Gastroesophageal sphincter (tissue), 4 donors: ENCODE measurements around the gene PSMG1. TPM values are rescaled to one million over a fixed set of nuclear protein-coding genes. Genes with fewer than 3 reads are reported as not detected.

Experiments used
- ATAC-seq: fragments of 150-250 bp; one replicate; pipeline ENCODE4 v1.9.1; 2016; ENCODE audit warnings: mild to moderate bottlenecking, moderate library complexity
- H3K27ac ChIP-seq, 4 donors: fragments of 200-600 bp; sonication (generic) in 3 of 4; 1 replicate in 3 of 4; 2 replicates in 1 of 4; pipeline ENCODE4 v1.5.1; 2016 to 2019
- H3K27me3 ChIP-seq: fragments of 200-600 bp; sonication (generic); one replicate; pipeline ENCODE4 v1.5.1; 2019
- H3K36me3 ChIP-seq, 2 donors: fragments of 200-600 bp; sonication (generic); one replicate each; pipeline ENCODE4 v1.5.1; 2019; ENCODE audit warnings: control low read depth in 1 of 2
- H3K4me1 ChIP-seq, 3 donors: fragments of 200-600 bp; sonication (generic); 1 replicate in 2 of 3; 2 replicates in 1 of 3; pipeline ENCODE4 v1.5.1; 2016 to 2019; ENCODE audit warnings: control low read depth in 2 of 3
- H3K4me3 ChIP-seq, 2 donors: fragments of 200-600 bp; sonication (generic); one replicate each; pipeline ENCODE4 v1.5.1; 2019; ENCODE audit warnings: mild to moderate bottlenecking in 1 of 2, moderate library complexity in 1 of 2
- H3K9me3 ChIP-seq, 3 donors: fragments of 200-600 bp; sonication (generic); one replicate each; pipeline ENCODE4 v1.5.1; 2017 to 2019; ENCODE audit warnings: control low read depth in 2 of 3
- CTCF ChIP-seq, 4 experiments: fragments of 200-600 bp in 2 of 4; fragments of 450-650 bp in 2 of 4; sonication (generic) in 1 of 4; IDR thresholded peaks; one replicate each; pipeline ENCODE4 v1.5.1; 2017 to 2019; ENCODE audit warnings: antibody characterized with exemption in 4 of 4, mild to moderate bottlenecking in 2 of 4, moderate library complexity in 2 of 4
- EP300 ChIP-seq: sonication (generic); formaldehyde crosslinking; IDR thresholded peaks from one replicate; pipeline ENCODE4 v1.6.1; 2017; ENCODE audit warnings: antibody characterized with exemption, mild to moderate bottlenecking
- POLR2A ChIP-seq, 2 donors: fragments of 450-650 bp; IDR thresholded peaks; one replicate each; pipeline ENCODE4 v1.6.1; 2017; ENCODE audit warnings: antibody characterized with exemption in 2 of 2, mild to moderate bottlenecking in 2 of 2, moderate library complexity in 1 of 2
- POLR2AphosphoS5 ChIP-seq: sonication (generic); formaldehyde crosslinking; IDR thresholded peaks from one replicate; pipeline ENCODE4 v1.6.1; 2017; ENCODE audit warnings: antibody characterized with exemption
- WGBS, 2 donors: methylation state at CpG; one replicate each; pipeline ENCODE4 v1.1.5; 2018; ENCODE audit warnings: low coverage in 1 of 2; 5-methylcytosine and 5-hydroxymethylcytosine counted together
- total RNA-seq, 4 donors: library from RNA; depleted of rRNA; stranded (reverse); fragments of >200 nt; gene quantifications; one replicate each; pipeline ENCODE4 v1.1.0, GENCODE V29; 2016

PSMG1 gene
- 10 to 100 TPM; 19.0 to 33.7 (median 30.4) TPM for total RNA-seq

- 0% methylated on average over 3 of the region's 76 CpGs; no CpG with 5 or more reads in 1 of the 2 donors for WGBS, 2 donors
- Histone ChIP-seq H3K9me3 (no peaks in the 10 kb centered on the region), H3K4me3 (peak within 1 kb of the TSS; percentile 76 to 85), H3K27ac (peak within 1 kb of the TSS; percentile 54 to 95 (median 91)), H3K27me3 (no peaks in the 10 kb centered on the region), H3K36me3 (peaks cover 0 to 14% of the 10 kb centered on the region in 2 donors), H3K4me1 (peaks cover 0 to 34% (median 7%) of the 10 kb centered on the region in 3 donors)
- TF ChIP-seq CTCF (IDR thresholded peaks at IDR 0.05) (no peak), POLR2A (IDR thresholded peaks at IDR 0.05) (peak; percentile 74 to 86), POLR2AphosphoS5 (peak; percentile 89), EP300 (no peak)
- ATAC-seq, result peak; percentile 97
Measured at GRCh38 chr21:39183272-39184049, at the start of gene PSMG1. Gene PSMG1 (minus strand): TSS chr21:39183451. CDS start chr21:39183385, 66 bp downstream.

GRCh38 chr21:39232861-39233291 lies 49.6 kb upstream of the PSMG1 start:
- Histone ChIP-seq H3K36me3 (peaks cover 4 to 90% of the 10 kb centered on the region in 2 donors), H3K4me1 (no peaks in the 10 kb centered on the region), H3K9me3 (no peaks in the 10 kb centered on the region), H3K4me3 (no peak overlapping the region), H3K27me3 (no peaks in the 10 kb centered on the region), H3K27ac (no peak overlapping the region)
- TF ChIP-seq POLR2AphosphoS5 (no peak), POLR2A (IDR thresholded peaks at IDR 0.05) (no peak), CTCF (IDR thresholded peaks at IDR 0.05) (no peak), EP300 (no peak)
- WGBS, 2 donors, result 80 to 82% methylated on average over 2 to 3 of the region's 3 CpGs
- ATAC-seq, result no peak

- no peaks in the 10 kb centered on the region for H3K4me1 ChIP-seq
Measured at GRCh38 chr21:39224930-39225329, 41.7 kb upstream of the PSMG1 start.

GRCh38 chr21:39221997-39222486 lies 38.8 kb upstream of the PSMG1 start:
- WGBS, 2 donors, result 58 to 89% methylated on average over 2 to 3 of the region's 3 CpGs
- no peak overlapping the region for H3K4me3 ChIP-seq
- H3K36me3 ChIP-seq, result peaks cover 3 to 87% of the 10 kb centered on the region in 2 donors
- no peak for TF ChIP-seq POLR2AphosphoS5
- TF ChIP-seq EP300, result no peak
- TF ChIP-seq POLR2A (IDR thresholded peaks at IDR 0.05), result no peak
- TF ChIP-seq CTCF (IDR thresholded peaks at IDR 0.05), result no peak
- H3K27me3 ChIP-seq, result no peaks in the 10 kb centered on the region
- H3K27ac ChIP-seq, result no peak overlapping the region
- H3K4me1 ChIP-seq, result no peaks in the 10 kb centered on the region
- ATAC-seq, result no peak
- no peaks in the 10 kb centered on the region for H3K9me3 ChIP-seq

More at GRCh38 chr21:39224930-39225329, 41.7 kb upstream of the PSMG1 start:
- Histone ChIP-seq H3K27ac (no peak overlapping the region), H3K4me3 (no peak overlapping the region), H3K27me3 (no peaks in the 10 kb centered on the region), H3K9me3 (no peaks in the 10 kb centered on the region), H3K36me3 (peaks cover 3 to 78% of the 10 kb centered on the region in 2 donors)
- WGBS, 2 donors, result 93 to 100% methylated on average over 3 of the region's 3 CpGs
- ATAC-seq, result no peak
- no peak for TF ChIP-seq CTCF (IDR thresholded peaks at IDR 0.05)
- no peak for TF ChIP-seq POLR2AphosphoS5
- TF ChIP-seq EP300, result no peak
- TF ChIP-seq POLR2A (IDR thresholded peaks at IDR 0.05), result no peak
